ENCODE measurements around the gene ARHGAP28.

- TF ChIP-seq, protein P1, sequence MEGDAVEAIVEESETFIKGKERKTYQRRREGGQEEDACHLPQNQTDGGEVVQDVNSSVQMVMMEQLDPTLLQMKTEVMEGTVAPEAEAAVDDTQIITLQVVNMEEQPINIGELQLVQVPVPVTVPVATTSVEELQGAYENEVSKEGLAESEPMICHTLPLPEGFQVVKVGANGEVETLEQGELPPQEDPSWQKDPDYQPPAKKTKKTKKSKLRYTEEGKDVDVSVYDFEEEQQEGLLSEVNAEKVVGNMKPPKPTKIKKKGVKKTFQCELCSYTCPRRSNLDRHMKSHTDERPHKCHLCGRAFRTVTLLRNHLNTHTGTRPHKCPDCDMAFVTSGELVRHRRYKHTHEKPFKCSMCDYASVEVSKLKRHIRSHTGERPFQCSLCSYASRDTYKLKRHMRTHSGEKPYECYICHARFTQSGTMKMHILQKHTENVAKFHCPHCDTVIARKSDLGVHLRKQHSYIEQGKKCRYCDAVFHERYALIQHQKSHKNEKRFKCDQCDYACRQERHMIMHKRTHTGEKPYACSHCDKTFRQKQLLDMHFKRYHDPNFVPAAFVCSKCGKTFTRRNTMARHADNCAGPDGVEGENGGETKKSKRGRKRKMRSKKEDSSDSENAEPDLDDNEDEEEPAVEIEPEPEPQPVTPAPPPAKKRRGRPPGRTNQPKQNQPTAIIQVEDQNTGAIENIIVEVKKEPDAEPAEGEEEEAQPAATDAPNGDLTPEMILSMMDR (IDR thresholded peaks at IDR 0.05) = no peak
- TF ChIP-seq EP300 (IDR thresholded peaks at IDR 0.05) (no peak), POLR2A (IDR thresholded peaks at IDR 0.05) (no peak)
Measured at GRCh38 chr18:6940451-6940850, 210.9 kb downstream of the ARHGAP28 start.
